ENCODE results near the gene ZNF322.

ZNF322 gene

DNA sequence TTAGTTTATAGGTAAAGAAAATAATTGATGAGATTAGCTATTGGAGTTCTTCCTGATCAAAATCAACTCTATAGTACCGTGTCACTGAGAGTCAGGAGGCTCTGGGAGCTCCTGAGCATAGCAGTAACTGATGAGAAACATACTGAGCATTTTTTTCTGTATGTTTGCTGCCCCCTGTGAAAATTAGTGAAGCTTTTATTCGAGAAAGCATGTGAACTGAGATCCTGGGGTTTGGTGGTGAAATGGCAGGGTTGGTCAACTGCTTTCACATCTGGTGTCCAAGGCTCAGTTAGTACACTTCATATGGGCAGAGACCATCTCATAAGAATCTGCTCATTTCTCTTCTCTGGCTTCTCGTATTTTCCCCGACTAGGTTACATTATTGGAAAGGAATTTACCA lies 66.9 kb downstream of the ZNF322 start:
- Mint-ChIP-seq H3K4me1 (ENCODE audit: low read depth) (peaks cover 12% of the 10 kb centered on the region), H3K27ac (no peak overlapping the region), H3K27me3 (ENCODE audit: low read depth) (peaks cover 47% of the 10 kb centered on the region), H3K36me3 (ENCODE audit: low read depth) (no peaks in the 10 kb centered on the region), H3K9me3 (no peaks in the 10 kb centered on the region), H3K4me3 (no peak overlapping the region)
- DNase-seq (ENCODE audit: low spot score) = no peak

DNA sequence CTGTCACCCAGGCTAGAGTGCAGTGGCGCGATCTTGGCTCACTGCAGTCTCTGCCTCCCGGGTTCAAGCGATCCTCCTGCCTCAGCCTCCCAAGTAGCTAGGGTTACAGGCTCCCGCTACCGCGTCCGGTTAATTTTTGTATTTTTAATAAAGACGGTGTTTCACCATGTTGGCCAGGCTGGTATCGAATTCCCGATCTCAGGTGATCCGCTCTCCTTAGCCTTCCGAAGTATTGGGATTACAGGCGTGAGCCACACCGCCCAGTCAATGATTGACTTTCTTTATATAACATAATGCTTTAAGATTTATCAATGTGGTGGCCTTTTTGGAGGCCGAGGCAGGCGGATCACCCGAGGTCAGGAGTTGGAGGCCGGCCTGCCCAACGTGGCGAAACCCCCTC lies 70.6 kb downstream of the ZNF322 start:
- no peaks in the 10 kb centered on the region for H3K36me3 Mint-ChIP-seq (ENCODE audit: low read depth)
- DNase-seq (ENCODE audit: low spot score) = no peak
- peaks cover 53% of the 10 kb centered on the region for H3K27me3 Mint-ChIP-seq (ENCODE audit: low read depth)
- peaks cover 5% of the 10 kb centered on the region for H3K4me1 Mint-ChIP-seq (ENCODE audit: low read depth)
- no peak overlapping the region for H3K4me3 Mint-ChIP-seq
- no peak overlapping the region for H3K27ac Mint-ChIP-seq
- H3K9me3 Mint-ChIP-seq = no peaks in the 10 kb centered on the region
